Measurements from ENCODE around the gene TDRD12. TPM values are rescaled to one million over a fixed set of nuclear protein-coding genes. Genes with fewer than 3 reads are reported as not detected.
"Not testable (repeated sequence)": the region's sequence is repeated elsewhere in the genome, so short reads cannot be mapped to it uniquely, and the experiment has no call there.

Gene TDRD12
- polyA plus RNA-seq, 1 donor, result 0.28 TPM

DNA sequence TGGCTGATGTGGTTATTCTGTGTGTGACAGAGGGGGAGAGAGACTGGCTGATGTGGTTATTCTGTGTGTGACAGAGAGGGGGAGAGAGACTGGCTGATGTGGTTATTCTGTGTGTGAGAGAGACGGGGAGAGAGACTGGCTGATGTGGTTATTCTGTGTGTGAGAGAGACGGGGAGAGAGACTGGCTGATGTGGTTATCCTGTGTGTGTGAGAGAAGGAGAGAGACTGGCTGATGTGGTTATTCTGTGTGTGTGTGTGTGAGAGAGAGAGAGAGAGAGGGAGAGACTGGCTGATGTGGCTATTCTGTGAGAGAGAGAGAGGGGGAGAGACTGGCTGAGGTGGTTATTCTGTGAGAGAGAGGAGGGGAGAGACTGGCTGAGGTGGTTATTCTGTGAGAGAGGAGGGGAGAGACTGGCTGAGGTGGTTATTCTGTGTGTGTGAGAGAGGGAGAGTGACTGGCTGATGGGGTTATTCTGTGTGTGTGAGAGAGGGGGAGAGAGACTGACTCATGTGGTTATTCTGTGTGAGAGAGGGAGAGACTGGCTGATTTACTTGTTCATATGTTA lies 27.1 kb downstream of the TDRD12 start:
- not testable (repeated sequence) for H3K9me3 ChIP-seq (ENCODE audit: control insufficient read depth, low read depth, low read length); H3K27me3 ChIP-seq (ENCODE audit: control insufficient read depth, insufficient read depth, low read length); H3K4me1 ChIP-seq (ENCODE audit: control insufficient read depth, insufficient read depth, low read length); DNase-seq; H3K36me3 ChIP-seq (ENCODE audit: control insufficient read depth, insufficient read depth, low read length); H3K4me3 ChIP-seq (ENCODE audit: low read length); H3K27ac ChIP-seq (ENCODE audit: low read length)
- WGBS (ENCODE audit: insufficient coverage, low lambda C conversion rate), result 14% methylated on average over 2 of the region's 2 CpGs

- no CpG with 5 or more reads among the region's 5 CpGs for WGBS (ENCODE audit: insufficient coverage, low lambda C conversion rate)
- Histone ChIP-seq H3K9me3 (ENCODE audit: control insufficient read depth, low read depth, low read length) (no peaks in the 10 kb centered on the region), H3K36me3 (ENCODE audit: control insufficient read depth, insufficient read depth, low read length) (no peaks in the 10 kb centered on the region), H3K4me1 (ENCODE audit: control insufficient read depth, insufficient read depth, low read length) (no peaks in the 10 kb centered on the region), H3K27ac (ENCODE audit: low read length) (no peak overlapping the region), H3K27me3 (ENCODE audit: control insufficient read depth, insufficient read depth, low read length) (no peaks in the 10 kb centered on the region), H3K4me3 (ENCODE audit: low read length) (no peak overlapping the region)
- no peak for DNase-seq
These were observed 28.9 kb downstream of the TDRD12 start for GRCh38 chr19:32748497-32748896.

DNA sequence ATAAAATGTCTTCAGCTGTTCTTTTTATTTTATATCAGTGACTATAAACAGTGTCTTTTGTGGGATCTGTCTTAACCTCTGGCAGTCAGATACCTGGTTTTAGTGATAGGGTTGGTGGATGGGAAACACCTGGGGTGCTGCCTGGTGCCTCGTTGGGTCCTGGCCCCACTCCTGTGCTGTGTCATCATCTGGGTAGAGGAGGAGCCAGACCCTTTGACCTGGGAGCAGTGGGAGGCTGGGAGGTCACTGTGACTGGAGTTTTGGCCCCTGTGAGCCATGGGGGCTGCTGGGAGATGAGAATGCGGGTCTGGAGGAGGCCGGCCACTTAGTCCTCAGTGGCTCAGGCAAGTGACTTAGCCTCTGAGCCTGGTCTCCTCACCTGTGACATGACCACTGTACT lies 29.4 kb downstream of the TDRD12 start:
- Histone ChIP-seq H3K4me1 (ENCODE audit: control insufficient read depth, insufficient read depth, low read length) (no peaks in the 10 kb centered on the region), H3K36me3 (ENCODE audit: control insufficient read depth, insufficient read depth, low read length) (no peaks in the 10 kb centered on the region), H3K9me3 (ENCODE audit: control insufficient read depth, low read depth, low read length) (no peaks in the 10 kb centered on the region), H3K4me3 (ENCODE audit: low read length) (no peak overlapping the region), H3K27ac (ENCODE audit: low read length) (no peak overlapping the region), H3K27me3 (ENCODE audit: control insufficient read depth, insufficient read depth, low read length) (no peaks in the 10 kb centered on the region)
- WGBS (ENCODE audit: insufficient coverage, low lambda C conversion rate), result no CpG with 5 or more reads among the region's 3 CpGs
- DNase-seq, result no peak

DNA sequence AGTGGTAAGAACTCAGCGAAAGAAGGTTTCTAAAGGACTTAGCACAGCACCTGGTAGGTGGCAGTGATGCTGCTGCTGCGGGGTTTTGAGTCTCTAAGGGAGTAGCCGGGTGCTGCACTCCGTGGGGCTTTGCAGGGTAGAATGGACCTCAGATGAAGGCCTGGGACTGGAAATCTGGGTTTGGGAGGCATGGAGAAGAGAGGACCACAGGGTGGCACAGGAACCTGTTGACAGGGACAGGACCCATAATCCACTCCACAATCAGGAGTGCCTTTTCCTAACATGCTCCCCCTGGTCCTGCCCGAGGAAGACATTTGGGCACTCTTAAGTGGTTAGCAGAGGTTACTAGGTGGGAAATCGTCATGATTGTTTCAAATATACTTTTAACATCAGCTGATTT lies 29.8 kb downstream of the TDRD12 start:
- Histone ChIP-seq H3K27me3 (ENCODE audit: control insufficient read depth, insufficient read depth, low read length) (no peaks in the 10 kb centered on the region), H3K27ac (ENCODE audit: low read length) (no peak overlapping the region), H3K36me3 (ENCODE audit: control insufficient read depth, insufficient read depth, low read length) (no peaks in the 10 kb centered on the region), H3K4me1 (ENCODE audit: control insufficient read depth, insufficient read depth, low read length) (no peaks in the 10 kb centered on the region), H3K4me3 (ENCODE audit: low read length) (no peak overlapping the region), H3K9me3 (ENCODE audit: control insufficient read depth, low read depth, low read length) (no peaks in the 10 kb centered on the region)
- no CpG with 5 or more reads among the region's 6 CpGs for WGBS (ENCODE audit: insufficient coverage, low lambda C conversion rate)
- DNase-seq, result no peak

GRCh38 chr19:32750441-32751055 lies 31.0 kb downstream of the TDRD12 start:
- no peaks in the 10 kb centered on the region for H3K4me1 ChIP-seq (ENCODE audit: control insufficient read depth, insufficient read depth, low read length)
- no peaks in the 10 kb centered on the region for H3K27me3 ChIP-seq (ENCODE audit: control insufficient read depth, insufficient read depth, low read length)
- WGBS (ENCODE audit: insufficient coverage, low lambda C conversion rate), result no CpG with 5 or more reads among the region's 4 CpGs

DNA sequence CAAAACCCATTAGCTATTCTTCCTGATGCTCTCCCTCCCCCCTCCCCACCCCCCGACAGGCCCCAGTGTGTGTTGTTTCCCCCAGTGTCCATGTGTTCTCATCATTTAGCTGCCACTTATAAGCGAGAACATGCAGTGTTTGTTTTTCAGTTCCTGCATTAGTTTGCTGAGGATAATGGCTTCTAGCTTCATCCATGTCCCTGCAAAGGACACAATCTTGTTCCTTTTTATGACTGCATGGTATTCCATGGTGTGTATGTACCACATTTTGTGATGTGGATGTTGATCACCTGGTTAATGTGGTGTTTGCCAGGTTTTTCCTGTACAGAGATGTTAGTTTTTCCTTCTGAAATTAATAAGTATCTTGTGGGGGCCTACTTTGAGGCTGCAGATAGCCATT lies 31.5 kb downstream of the TDRD12 start:
- WGBS (ENCODE audit: insufficient coverage, low lambda C conversion rate), result no CpG with 5 or more reads among the region's 2 CpGs

More at GRCh38 chr19:32750441-32751055, 31.0 kb downstream of the TDRD12 start:
- Histone ChIP-seq H3K4me3 (ENCODE audit: low read length) (no peak overlapping the region), H3K9me3 (ENCODE audit: control insufficient read depth, low read depth, low read length) (no peaks in the 10 kb centered on the region), H3K36me3 (ENCODE audit: control insufficient read depth, insufficient read depth, low read length) (no peaks in the 10 kb centered on the region), H3K27ac (ENCODE audit: low read length) (no peak overlapping the region)
- no peak for DNase-seq

DNA sequence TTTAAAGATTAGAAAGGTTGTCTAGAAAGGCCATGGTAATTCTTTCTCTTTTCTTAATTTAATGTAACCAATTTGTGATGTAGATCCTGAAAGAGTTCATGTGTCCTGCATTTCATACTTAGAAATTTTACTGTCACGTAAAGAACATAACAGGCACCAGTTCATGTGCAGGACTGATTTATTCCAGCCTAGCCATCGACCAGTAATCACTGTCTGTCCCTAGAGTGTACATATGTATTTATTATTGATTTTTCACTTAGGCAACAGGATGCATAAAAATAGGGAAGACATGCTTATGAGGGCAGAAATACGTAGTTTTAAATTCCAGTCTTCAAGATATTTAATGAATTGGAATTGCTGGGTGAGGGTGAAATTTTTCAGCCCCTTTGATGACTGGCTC lies 37.6 kb downstream of the TDRD12 start:
- WGBS (ENCODE audit: insufficient coverage, low lambda C conversion rate), result 93% methylated on average over 3 of the region's 3 CpGs

More for the DNA sequence above, 31.5 kb downstream of the TDRD12 start:
- Histone ChIP-seq H3K9me3 (ENCODE audit: control insufficient read depth, low read depth, low read length) (no peaks in the 10 kb centered on the region), H3K36me3 (ENCODE audit: control insufficient read depth, insufficient read depth, low read length) (no peaks in the 10 kb centered on the region), H3K27ac (ENCODE audit: low read length) (no peak overlapping the region), H3K4me3 (ENCODE audit: low read length) (no peak overlapping the region), H3K27me3 (ENCODE audit: control insufficient read depth, insufficient read depth, low read length) (no peaks in the 10 kb centered on the region), H3K4me1 (ENCODE audit: control insufficient read depth, insufficient read depth, low read length) (no peaks in the 10 kb centered on the region)
- DNase-seq, result no peak

DNA sequence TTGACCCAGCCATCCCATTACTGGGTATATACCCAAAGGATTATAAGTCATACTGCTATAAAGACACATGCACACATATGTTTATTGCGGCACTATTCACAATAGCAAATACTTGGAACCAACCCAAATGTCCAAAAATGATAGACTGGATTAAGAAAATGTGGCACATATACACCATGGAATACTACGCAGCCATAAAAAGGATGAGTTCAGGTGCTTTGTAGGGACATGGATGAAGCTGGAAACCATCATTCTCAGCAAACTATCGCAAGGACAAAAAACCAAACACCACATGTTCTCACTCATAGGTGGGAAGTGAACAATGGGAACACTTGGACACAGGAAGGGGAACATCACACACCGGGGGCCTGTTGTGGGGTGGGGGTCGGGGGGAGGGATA lies 45.8 kb downstream of the TDRD12 start:
- not testable (repeated sequence) for H3K27ac ChIP-seq (ENCODE audit: low read length); H3K4me3 ChIP-seq (ENCODE audit: low read length); H3K4me1 ChIP-seq (ENCODE audit: control insufficient read depth, insufficient read depth, low read length); H3K9me3 ChIP-seq (ENCODE audit: control insufficient read depth, low read depth, low read length); H3K27me3 ChIP-seq (ENCODE audit: control insufficient read depth, insufficient read depth, low read length); H3K36me3 ChIP-seq (ENCODE audit: control insufficient read depth, insufficient read depth, low read length); DNase-seq
- 100% methylated on average over 1 of the region's 5 CpGs for WGBS (ENCODE audit: insufficient coverage, low lambda C conversion rate)

More for the DNA sequence above, 37.6 kb downstream of the TDRD12 start:
- no peaks in the 10 kb centered on the region for H3K4me1 ChIP-seq (ENCODE audit: control insufficient read depth, insufficient read depth, low read length)
- H3K9me3 ChIP-seq (ENCODE audit: control insufficient read depth, low read depth, low read length), result peaks cover 3% of the 10 kb centered on the region
- no peak for DNase-seq
- H3K27ac ChIP-seq (ENCODE audit: low read length), result no peak overlapping the region
- no peak overlapping the region for H3K4me3 ChIP-seq (ENCODE audit: low read length)
- no peaks in the 10 kb centered on the region for H3K36me3 ChIP-seq (ENCODE audit: control insufficient read depth, insufficient read depth, low read length)
- no peaks in the 10 kb centered on the region for H3K27me3 ChIP-seq (ENCODE audit: control insufficient read depth, insufficient read depth, low read length)

DNA sequence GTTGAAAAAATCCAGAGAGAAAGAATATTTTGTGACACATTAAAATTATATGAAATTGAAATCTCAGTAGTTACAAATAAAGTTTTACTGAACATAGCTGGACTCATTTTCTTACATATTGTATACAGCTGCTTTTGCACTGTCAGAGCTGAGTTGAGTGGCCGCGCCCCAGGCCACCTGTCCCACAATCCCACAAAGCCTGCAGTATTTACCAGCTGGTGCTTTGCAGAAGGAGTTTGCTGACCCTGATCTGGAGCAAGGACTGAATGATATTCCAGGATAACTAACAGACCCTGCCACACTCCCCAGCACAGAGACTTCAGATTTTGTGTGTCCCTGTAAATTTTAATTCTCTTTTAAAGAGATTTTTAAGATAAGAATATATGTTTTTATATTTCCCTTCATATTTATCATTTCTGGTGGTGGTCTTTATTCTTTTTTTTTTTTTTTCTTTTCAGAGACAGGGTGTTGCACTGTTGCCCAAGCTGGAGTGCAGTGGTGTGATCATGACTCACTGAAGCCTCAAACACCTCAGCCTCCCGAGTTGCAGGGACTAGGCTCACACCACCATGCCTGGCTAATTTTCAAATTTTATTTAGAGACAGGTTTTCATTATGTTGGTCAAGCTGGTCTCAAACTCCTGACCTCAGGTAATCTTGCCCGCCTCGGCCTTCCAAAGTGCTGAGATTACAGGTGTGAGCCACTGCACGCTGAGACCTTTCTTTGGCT lies 48.5 kb downstream of the TDRD12 start:
- no peak overlapping the region for H3K4me3 ChIP-seq (ENCODE audit: low read length)
- DNase-seq, result no peak
- H3K9me3 ChIP-seq (ENCODE audit: control insufficient read depth, low read depth, low read length), result no peaks in the 10 kb centered on the region
- H3K4me1 ChIP-seq (ENCODE audit: control insufficient read depth, insufficient read depth, low read length), result no peaks in the 10 kb centered on the region
- 50% methylated on average over 1 of the region's 6 CpGs for WGBS (ENCODE audit: insufficient coverage, low lambda C conversion rate)
- H3K36me3 ChIP-seq (ENCODE audit: control insufficient read depth, insufficient read depth, low read length), result no peaks in the 10 kb centered on the region
- no peak overlapping the region for H3K27ac ChIP-seq (ENCODE audit: low read length)
- H3K27me3 ChIP-seq (ENCODE audit: control insufficient read depth, insufficient read depth, low read length), result no peaks in the 10 kb centered on the region

DNA sequence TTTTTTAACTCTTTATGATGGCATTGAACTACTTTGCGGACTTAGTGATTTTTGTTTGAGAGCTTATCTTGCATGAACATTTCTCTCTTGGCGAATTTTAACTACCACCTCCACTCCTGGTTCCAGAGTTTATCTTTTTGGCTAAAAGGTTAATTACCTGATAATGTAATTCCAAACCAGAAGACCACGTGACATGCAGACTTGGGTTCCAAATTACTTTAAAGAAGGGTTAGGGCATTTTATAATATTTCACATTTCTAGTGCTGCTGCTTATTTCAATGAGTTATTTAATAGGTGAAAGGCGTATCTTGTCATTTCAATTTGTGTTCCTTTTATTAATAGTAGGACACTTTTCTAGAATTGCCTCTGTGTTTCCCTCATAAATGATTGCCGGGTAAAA lies 52.0 kb downstream of the TDRD12 start:
- Histone ChIP-seq H3K9me3 (ENCODE audit: control insufficient read depth, low read depth, low read length) (no peaks in the 10 kb centered on the region), H3K4me3 (ENCODE audit: low read length) (no peak overlapping the region), H3K36me3 (ENCODE audit: control insufficient read depth, insufficient read depth, low read length) (no peaks in the 10 kb centered on the region), H3K4me1 (ENCODE audit: control insufficient read depth, insufficient read depth, low read length) (no peaks in the 10 kb centered on the region), H3K27ac (ENCODE audit: low read length) (no peak overlapping the region), H3K27me3 (ENCODE audit: control insufficient read depth, insufficient read depth, low read length) (no peaks in the 10 kb centered on the region)
- no peak for DNase-seq
- 100% methylated on average over 1 of the region's 5 CpGs for WGBS (ENCODE audit: insufficient coverage, low lambda C conversion rate)
